ENCODE data around the gene OR2H2.

OR2H2 gene

GRCh38 chr6:29567541-29567940 lies 17.4 kb upstream of the OR2H2 start:
- H3K27ac ChIP-seq = no peak overlapping the region
- TF ChIP-seq, protein P1, sequence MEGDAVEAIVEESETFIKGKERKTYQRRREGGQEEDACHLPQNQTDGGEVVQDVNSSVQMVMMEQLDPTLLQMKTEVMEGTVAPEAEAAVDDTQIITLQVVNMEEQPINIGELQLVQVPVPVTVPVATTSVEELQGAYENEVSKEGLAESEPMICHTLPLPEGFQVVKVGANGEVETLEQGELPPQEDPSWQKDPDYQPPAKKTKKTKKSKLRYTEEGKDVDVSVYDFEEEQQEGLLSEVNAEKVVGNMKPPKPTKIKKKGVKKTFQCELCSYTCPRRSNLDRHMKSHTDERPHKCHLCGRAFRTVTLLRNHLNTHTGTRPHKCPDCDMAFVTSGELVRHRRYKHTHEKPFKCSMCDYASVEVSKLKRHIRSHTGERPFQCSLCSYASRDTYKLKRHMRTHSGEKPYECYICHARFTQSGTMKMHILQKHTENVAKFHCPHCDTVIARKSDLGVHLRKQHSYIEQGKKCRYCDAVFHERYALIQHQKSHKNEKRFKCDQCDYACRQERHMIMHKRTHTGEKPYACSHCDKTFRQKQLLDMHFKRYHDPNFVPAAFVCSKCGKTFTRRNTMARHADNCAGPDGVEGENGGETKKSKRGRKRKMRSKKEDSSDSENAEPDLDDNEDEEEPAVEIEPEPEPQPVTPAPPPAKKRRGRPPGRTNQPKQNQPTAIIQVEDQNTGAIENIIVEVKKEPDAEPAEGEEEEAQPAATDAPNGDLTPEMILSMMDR (conservative IDR thresholded peaks at IDR 0.05) = no peak
- no peak for TF ChIP-seq ZFX (IDR thresholded peaks at IDR 0.05)

- TF ChIP-seq ZFX (IDR thresholded peaks at IDR 0.05) = no peak
- TF ChIP-seq, protein P1 (conservative IDR thresholded peaks at IDR 0.05) = no peak
- no peak overlapping the region for H3K27ac ChIP-seq
Observed at GRCh38 chr6:29567991-29568390, 16.9 kb upstream of the OR2H2 start.

GRCh38 chr6:29576056-29576455 lies 8.9 kb upstream of the OR2H2 start:
- TF ChIP-seq ZFX (IDR thresholded peaks at IDR 0.05) = no peak
- TF ChIP-seq, protein P1 (conservative IDR thresholded peaks at IDR 0.05) = no peak

GRCh38 chr6:29577544-29577943 lies 7.4 kb upstream of the OR2H2 start:
- no peak overlapping the region for H3K27ac ChIP-seq
- TF ChIP-seq, protein P1 (conservative IDR thresholded peaks at IDR 0.05) = no peak
- no peak for TF ChIP-seq ZFX (IDR thresholded peaks at IDR 0.05)

More at GRCh38 chr6:29576056-29576455, 8.9 kb upstream of the OR2H2 start:
- H3K27ac ChIP-seq = no peak overlapping the region

DNA sequence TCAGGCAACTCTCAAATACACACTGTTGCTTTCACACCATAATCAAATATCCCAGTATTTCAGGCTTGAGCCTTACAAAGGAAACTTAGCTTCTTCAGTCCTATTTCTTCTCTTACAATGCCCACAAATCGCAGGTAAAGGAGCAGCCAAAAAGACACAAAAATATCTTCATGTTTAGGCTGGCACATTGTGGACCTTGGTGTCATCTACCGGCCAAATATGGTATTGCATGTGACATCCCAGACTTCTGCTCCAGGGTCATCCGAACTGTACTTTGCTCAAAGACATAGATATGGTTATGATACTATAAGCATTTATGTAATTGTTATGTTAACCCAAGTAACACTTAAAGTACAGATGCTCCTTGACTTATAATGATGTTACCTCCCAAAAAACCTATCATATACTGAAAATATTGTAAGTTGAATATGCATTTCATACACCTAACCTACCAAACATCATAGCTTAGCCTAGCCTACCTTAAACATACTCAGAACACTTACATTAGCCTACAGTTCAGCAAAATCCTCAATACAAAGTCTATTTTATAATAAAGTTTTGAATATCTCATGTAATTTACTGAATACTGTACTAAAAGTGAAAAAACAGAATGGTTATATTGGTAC lies 4.6 kb downstream of the OR2H2 start:
- TF ChIP-seq, protein P1 (conservative IDR thresholded peaks at IDR 0.05) = peak; percentile 96
- no peak for TF ChIP-seq ZFX (IDR thresholded peaks at IDR 0.05)
- H3K27ac ChIP-seq = no peak overlapping the region

DNA sequence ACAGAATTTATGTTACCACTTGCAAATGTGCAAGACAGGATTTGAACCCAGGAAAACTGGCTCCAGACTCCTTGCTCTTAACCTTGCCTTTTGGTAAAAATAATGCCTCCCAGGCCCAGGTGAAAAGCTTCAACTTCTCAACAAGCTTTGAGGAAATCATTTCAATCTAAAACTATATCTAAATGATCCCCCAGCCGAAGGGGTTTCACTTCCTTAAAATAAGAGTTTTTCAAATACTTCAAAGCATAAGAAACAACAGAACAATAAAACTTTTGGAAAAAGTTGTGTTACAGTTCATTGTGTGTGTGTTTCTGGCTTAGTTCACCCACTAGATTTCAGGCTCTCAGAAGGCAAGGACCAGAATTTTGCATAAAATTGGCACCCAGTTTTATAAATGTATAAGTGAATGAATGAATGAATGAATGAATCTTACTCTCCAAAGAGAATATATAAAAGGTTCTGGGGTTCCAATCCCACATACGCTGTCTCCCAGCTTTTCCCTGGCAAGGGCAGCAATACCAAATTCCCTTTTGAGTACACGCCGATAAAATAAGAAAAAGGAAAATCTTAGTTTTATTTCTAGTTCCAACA lies 5.4 kb downstream of the OR2H2 start:
- H3K27ac ChIP-seq = no peak overlapping the region
- TF ChIP-seq, protein P1 (conservative IDR thresholded peaks at IDR 0.05) = no peak
- TF ChIP-seq ZFX (IDR thresholded peaks at IDR 0.05) = no peak

GRCh38 chr6:29591677-29592076 lies 6.8 kb downstream of the OR2H2 start:
- TF ChIP-seq ZFX (IDR thresholded peaks at IDR 0.05) = no peak
- TF ChIP-seq, protein P1 (conservative IDR thresholded peaks at IDR 0.05) = no peak
- no peak overlapping the region for H3K27ac ChIP-seq

Data from C4-2B (cell line).